ENCODE data around the gene TTN.

The TTN gene

DNA sequence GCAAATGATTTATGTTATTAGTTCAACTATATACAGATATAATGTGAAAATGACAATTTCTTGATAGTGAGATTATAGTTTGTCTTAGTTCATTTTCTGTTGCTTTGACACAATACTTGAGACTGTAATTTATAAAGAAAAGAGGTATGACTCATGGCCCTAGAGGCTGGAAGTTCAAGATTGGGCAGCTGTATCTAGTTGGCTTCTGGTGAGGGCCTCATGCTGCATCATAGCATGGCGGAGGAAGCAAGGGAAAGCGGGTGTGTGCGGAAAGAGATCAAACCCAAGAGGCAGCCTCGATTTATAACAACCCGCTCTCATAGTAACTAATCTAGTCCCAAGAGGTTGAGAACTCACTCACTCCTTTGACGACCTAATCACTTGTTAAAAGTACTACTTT, 315.6 kb downstream of the TTN start:
- DNase-seq (ENCODE audit: low read depth in 2 of 2) = no peak

DNA sequence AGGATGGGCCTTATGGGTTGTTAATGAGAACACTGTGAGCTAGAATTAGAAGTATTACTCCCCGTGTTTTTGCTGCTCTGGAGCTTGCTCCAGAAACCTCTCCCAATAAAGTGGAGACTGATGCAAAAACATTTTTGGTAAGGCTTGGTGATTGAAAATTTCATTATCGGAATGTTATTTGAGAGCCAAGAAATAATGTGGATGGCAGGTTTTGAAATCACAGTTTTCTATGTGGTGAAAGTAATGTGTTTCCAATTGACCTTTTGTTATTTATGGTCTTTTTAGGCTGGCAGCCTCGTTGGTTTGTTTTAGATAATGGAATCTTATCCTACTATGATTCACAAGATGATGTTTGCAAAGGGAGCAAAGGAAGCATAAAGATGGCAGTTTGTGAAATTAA, 321.9 kb downstream of the TTN start:
- DNase-seq (ENCODE audit: low read depth in 2 of 2) = no peak

DNA sequence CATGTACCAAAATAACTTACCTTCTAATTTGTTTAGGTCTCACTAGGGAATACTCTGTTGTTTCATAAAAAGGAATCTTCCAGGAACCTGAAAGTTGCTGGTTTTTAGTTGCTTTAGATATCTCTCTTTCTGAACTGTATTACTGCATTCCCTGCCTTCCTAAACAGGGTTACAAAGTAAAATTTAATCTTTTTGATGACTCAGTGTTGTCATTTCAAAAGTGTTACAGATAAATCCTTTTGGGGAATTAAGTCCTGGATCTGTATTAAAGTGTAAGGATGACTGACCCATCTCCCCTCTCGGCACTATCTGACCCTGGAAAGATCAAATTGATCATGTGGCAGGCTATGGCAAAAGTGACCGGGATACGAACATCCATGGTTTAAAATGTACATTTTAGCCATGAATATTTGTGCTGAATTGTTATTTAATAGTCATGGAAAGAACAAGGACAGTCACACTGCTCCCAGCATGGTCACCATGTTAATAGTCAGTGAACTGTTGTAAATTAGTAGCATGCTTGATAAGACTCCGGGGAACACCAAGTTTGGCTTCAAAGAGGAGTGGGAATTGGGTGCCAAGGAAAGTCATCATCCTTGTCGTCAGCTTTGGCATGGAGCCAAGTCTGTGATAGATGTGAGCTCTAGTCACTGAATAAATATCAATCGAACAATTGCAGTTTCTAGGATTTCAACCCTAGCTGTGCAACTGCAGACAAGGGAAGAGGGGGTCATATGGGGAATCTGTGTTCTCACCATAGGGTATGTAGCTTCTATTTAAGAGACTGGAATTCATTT, 322.8 kb downstream of the TTN start:
- no peak for DNase-seq (ENCODE audit: low read depth in 2 of 2)

DNA sequence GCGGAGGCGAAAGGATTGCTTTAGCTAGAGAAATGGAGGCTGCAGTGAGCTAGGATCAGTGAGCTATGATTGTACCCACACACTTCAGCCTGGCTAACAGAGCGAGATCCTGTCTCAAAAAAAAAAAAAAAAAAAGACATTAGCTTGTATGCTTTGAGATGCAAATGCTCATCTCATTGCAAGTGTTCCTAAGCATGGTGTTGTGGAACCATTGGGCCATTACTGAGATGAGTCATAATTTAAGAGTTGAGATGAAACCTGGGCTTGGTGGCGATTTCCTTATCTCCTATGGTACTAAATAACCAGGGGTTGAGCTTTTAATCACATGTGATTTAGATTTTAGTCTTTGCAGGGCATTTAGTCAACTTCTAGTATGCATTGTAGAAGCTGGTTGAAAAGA, 324.8 kb downstream of the TTN start:
- DNase-seq (ENCODE audit: low read depth in 2 of 2) = no peak

DNA sequence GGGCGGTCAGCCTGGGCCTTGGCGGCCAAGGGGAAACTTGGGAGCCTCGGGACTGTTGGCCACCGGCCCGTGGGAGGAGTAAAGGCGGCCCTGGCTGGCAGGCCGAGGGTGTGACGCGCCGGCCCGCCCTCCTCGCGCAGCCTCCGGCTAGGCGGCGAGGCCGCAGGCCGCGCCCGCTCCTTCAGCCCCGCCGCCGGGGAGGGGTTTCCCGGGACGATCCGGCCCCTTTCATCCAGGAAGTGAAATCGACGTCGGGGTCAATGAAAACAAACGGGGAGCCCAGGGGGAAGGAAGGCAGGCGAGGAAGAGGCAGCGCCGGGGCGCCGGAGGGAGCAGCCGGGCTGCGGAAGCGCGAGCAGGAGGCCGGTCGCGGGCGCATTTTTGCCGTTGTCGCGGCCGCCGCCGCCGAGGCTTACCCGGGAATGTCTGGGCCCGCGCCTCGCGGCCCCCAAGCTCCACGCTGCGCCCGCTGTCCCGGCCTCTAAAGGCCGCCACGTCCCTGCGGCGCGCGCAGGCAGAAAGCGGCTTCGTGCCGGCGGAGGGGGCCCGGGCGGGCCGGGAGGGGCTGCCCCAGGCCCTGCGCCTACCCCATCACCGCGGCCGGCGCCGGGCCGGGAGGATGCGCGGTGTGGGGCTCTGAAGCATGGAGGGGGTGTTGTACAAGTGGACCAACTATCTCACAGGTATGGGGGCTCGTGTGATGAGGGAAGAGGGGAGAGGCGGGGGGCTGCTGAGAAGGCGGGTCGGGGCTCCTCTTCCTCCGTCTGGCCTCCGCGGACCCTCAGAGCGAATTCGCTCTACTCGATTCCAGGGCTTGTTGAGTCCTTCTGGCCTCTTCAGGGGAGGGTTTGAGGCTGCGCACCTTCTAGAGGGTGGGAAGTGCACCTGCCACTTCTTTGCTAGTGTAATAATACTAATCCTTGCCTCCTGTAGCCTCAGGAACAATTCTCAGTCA, 326.7 kb downstream of the TTN start, which contains the start of gene PLEKHA3:
PLEKHA3 (plus strand) TSS at position 231 of the 955 bp plus-strand sequence; CDS start at position 644, 413 bp downstream.
- DNase-seq (ENCODE audit: low read depth in 2 of 2) = peak; percentile 51 to 69

DNA sequence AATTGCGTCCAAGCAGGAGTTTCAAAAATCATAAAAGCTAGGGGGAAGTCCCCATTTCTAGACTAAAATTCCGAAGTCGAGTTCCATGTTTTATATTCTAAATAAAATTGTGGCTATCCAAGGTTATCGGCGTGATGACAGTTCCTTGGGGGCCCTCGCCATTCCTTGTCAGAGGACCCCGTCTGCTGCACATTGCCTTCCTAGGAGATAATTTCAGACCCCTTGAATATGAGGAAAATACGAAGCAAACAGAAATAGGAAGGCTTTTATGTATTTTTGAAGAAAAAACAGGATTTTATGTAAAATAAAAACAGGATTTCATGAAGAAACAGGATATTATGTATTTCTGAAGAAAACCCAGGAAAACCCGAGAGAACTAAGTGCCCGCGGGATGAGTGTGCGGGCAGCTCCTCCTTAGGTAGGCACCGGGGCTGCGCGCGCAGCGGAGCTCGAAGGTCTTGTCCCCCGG, 327.4 kb downstream of the TTN start:
- no peak for DNase-seq (ENCODE audit: low read depth in 2 of 2)

DNA sequence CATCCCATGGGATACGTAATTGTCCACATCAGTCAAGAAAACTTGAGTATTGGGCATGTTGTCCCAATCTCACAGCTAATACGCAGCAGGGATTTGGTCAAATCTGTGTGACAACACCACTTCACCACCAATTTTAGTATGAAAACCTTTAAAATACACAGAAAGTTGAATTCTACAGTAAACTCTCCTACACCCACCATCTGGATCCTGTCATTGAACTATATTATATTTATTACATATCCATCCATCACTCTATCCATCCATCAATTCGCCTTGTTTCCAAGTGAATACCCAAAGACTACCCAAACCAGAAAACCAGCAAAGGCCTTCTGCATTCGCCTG, 328.0 kb downstream of the TTN start:
- no peak for DNase-seq (ENCODE audit: low read depth in 2 of 2)

DNA sequence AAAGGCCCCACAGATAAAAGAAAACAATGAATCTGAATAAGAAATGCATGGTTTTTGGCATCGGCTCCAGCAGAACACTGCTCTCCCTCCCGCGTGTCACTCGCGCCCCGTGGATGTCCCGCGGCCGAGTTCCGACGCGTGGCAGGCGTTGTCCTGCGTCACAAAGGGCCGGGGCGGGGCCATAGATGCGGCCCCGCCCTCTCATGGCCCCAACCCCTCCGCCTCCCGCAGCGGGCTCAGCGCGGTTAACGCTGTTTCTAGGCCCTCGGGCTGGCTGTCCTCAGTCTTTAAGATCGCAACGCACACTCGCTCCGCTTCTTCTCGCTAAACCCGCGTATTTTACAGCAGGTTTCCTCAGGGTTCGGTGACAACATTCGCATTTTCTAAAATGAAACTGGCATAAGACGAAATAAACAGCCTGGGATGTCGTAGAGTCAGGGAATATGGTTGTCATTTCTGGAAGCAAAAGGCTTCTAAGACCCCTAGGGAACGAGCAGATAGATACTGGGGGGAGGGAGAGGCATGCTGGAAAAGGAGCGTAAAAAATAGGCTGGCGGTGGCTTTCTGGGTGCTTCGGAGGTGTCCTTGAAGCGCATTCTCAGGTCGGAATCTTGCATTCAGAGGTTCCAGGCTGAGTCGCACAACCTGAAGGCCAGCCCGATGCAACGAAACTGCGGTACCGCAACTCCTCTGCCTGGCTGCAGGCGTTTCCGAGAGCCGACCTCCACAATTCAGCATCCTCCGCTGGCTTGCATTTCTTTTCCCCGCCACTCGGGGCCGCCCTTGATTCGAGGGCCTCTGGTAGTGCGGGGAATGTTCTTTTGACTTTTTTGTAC, 328.6 kb downstream of the TTN start, which contains the start of gene FKBP7:
FKBP7 (minus strand) TSS at position 162 of the 836 bp plus-strand sequence; CDS start at position 61, 101 bp downstream.
- DNase-seq (ENCODE audit: low read depth in 2 of 2) = peak; percentile 72 to 76

DNA sequence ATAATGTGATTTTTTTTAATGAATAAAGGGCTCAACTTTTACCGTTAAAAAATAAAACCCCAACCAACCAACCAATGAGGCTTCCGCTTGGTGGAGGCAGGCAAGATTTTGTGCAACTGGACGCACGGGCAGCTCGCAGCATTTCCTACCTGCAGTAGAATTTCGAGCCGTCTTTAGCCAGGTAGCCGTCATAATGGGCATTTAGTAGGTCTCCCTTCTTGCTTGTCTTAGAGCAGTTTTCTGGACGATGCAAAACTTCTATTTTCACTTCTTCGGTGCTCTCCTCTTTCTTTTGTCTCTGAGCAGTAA, 329.1 kb downstream of the TTN start:
- DNase-seq (ENCODE audit: low read depth in 2 of 2) = no peak

DNA sequence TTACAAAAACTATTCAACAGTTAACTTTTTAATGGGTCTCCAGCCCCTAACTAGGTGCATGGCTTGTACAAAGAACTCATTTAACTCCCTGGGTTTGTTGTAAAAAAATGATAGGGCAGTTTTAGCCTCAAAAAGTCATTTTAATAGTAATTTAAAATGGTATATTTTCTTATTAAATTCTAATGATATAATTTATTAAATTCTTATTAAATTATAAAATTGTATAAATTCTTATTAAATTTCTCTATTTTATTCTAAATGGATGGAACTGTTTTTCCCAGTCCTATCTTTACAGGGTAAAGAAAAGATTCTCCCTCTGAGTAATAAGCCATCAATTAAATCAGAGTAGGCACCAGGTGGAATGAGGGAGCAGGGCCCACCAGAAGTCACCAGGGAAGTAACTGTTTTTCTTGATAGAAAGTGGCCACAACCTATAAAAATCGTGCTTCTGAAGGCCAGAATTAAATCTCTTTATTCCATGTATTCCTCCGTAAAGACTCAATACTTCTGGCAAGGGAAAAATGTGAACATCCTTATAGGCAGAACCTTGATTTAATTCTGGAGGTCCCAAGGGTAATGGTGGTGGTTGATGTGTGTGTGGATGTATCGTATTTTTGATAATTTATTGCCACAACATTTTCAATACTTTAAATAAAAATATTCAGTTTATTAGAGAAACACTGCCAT, 329.6 kb downstream of the TTN start:
- no peak for DNase-seq (ENCODE audit: low read depth in 2 of 2)

DNA sequence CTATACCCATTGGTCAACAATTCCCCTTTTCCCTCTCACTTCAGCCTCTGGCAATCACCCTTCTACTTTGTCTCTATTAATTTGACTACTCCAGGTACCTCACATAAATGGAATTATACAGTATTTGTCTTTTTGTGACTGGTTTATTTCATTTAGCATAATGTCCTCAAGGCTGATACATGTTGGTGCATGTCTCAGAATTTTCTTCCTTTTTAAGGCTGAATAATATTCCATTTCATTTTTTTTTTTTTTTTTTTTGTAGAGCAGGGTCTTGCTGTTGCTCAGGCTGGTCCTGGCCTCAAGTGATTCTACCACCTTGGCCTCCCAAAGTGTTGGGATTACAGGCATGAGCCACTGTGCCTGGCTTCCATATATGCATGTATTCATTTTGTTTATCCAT, 330.7 kb downstream of the TTN start:
- DNase-seq (ENCODE audit: low read depth in 2 of 2) = no peak
